Right atrium auricular region (tissue), 2 donors: Measurements from ENCODE around the gene ESR2. TPM values are rescaled to one million over a fixed set of nuclear protein-coding genes. Genes with fewer than 3 reads are reported as not detected.

Source experiments
- DNase-seq: peaks from one replicate; pipeline ENCODE4 v3.0.0-alpha.2; 2019; ENCODE audit warnings: low spot score
- H3K27ac ChIP-seq, 2 donors: fragments of 200-600 bp; sonication (generic); 1 replicate in 1 of 2; 2 replicates in 1 of 2; pipeline ENCODE4 v1.5.1; 2016 to 2019
- H3K27me3 ChIP-seq, 2 donors: fragments of 200-600 bp; sonication (generic); one replicate each; pipeline versions ENCODE4 v1.5.1 to v1.6.0; 2017 to 2019
- H3K36me3 ChIP-seq: fragments of 200-600 bp; sonication (generic); one replicate; pipeline ENCODE4 v1.5.1; 2016
- H3K4me1 ChIP-seq, 2 donors: fragments of 200-600 bp; sonication (generic); one replicate each; pipeline versions ENCODE4 v1.5.1 to v1.6.0; 2017 to 2019
- H3K4me3 ChIP-seq, 2 donors: fragments of 200-600 bp; sonication (generic); 1 replicate in 1 of 2; 2 replicates in 1 of 2; pipeline ENCODE4 v1.5.1; 2017 to 2019; ENCODE audit warnings: mild to moderate bottlenecking in 1 of 2, moderate library complexity in 1 of 2
- H3K9me3 ChIP-seq, 2 donors: fragments of 200-600 bp; sonication (generic); one replicate each; pipeline ENCODE4 v1.5.1; 2019
- total RNA-seq, 2 donors: library from RNA; depleted of rRNA; stranded (reverse); fragments of >200 nt; gene quantifications; one replicate each; pipeline ENCODE4 v1.1.0, GENCODE V29; 2016
- TF ChIP-seq, protein P1 (sequence below), 2 donors: fragments of 200-600 bp; sonication (generic); IDR thresholded peaks; one replicate each; pipeline ENCODE4 v1.5.1; 2019; ENCODE audit warnings: antibody characterized with exemption in 2 of 2

The ESR2 gene
- total RNA-seq, 2 donors from 2014 or later = 0.20 to 0.30 TPM

GRCh38 chr14:64110802-64111201, 183.4 kb downstream of the ESR2 start:
- Histone ChIP-seq H3K27ac (no peak overlapping the region), H3K4me3 (no peak overlapping the region), H3K9me3 (no peaks in the 10 kb centered on the region), H3K36me3 (peaks cover 21% of the 10 kb centered on the region), H3K4me1 (peaks cover 0 to 6% of the 10 kb centered on the region in 2 donors), H3K27me3 (no peaks in the 10 kb centered on the region)
- DNase-seq = no peak
- TF ChIP-seq, protein P1, sequence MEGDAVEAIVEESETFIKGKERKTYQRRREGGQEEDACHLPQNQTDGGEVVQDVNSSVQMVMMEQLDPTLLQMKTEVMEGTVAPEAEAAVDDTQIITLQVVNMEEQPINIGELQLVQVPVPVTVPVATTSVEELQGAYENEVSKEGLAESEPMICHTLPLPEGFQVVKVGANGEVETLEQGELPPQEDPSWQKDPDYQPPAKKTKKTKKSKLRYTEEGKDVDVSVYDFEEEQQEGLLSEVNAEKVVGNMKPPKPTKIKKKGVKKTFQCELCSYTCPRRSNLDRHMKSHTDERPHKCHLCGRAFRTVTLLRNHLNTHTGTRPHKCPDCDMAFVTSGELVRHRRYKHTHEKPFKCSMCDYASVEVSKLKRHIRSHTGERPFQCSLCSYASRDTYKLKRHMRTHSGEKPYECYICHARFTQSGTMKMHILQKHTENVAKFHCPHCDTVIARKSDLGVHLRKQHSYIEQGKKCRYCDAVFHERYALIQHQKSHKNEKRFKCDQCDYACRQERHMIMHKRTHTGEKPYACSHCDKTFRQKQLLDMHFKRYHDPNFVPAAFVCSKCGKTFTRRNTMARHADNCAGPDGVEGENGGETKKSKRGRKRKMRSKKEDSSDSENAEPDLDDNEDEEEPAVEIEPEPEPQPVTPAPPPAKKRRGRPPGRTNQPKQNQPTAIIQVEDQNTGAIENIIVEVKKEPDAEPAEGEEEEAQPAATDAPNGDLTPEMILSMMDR (IDR thresholded peaks at IDR 0.05) = no peak

GRCh38 chr14:64109819-64110554, 184.2 kb downstream of the ESR2 start:
- peaks cover 26% of the 10 kb centered on the region for H3K36me3 ChIP-seq

DNA sequence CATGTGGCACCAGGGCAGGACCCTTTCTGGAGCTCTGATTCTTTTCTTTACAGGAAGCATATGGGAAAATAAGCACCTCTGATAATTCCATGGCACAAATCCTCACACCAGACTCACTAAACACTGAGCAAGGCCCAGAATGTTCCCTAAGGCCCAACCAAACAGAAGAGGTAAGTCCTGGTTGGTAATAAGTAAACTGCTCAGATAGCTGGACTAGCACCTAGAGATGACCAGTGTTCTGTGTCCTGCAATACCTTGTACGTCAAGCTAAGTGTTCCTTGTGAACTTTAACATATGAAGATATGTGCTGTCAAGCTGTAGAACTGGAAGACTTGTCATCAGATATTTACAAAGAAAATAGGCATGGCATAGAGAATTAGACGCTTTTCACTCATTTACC, 186.7 kb downstream of the ESR2 start:
- no peak overlapping the region for H3K27ac ChIP-seq
- no peaks in the 10 kb centered on the region for H3K9me3 ChIP-seq
- no peaks in the 10 kb centered on the region for H3K27me3 ChIP-seq
- no peaks in the 10 kb centered on the region for H3K4me1 ChIP-seq
- no peak for DNase-seq
- H3K4me3 ChIP-seq = no peak overlapping the region
- peaks cover 26% of the 10 kb centered on the region for H3K36me3 ChIP-seq
- TF ChIP-seq, protein P1 (IDR thresholded peaks at IDR 0.05) = no peak

More at GRCh38 chr14:64109819-64110554, 184.2 kb downstream of the ESR2 start:
- H3K27ac ChIP-seq = no peak overlapping the region
- H3K9me3 ChIP-seq = no peaks in the 10 kb centered on the region
- peaks cover 0 to 6% of the 10 kb centered on the region in 2 donors for H3K4me1 ChIP-seq
- no peak overlapping the region for H3K4me3 ChIP-seq
- no peak for DNase-seq
- no peaks in the 10 kb centered on the region for H3K27me3 ChIP-seq
- TF ChIP-seq, protein P1 (IDR thresholded peaks at IDR 0.05) = no peak

DNA sequence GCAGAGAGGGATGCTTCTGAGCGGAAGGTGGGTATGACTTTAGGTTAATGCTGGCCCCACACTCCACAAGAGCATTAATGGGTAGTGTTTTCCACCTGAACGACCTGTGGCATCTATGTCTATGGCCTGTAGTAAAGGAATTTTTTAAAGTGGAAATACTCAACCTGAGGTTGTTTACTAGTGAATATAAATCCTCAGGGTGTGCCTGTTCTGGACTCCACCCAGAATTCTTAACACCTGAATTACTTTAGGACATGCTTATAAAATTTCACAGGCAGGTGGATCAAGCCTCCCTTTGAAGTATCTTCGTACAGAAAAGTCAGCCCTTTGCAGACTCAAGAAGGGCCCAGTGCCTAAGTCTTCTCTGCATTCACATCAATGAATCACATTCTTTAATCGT, 196.1 kb downstream of the ESR2 start:
- TF ChIP-seq, protein P1 (IDR thresholded peaks at IDR 0.05) = no peak
- H3K36me3 ChIP-seq = peaks cover 27% of the 10 kb centered on the region
- H3K27me3 ChIP-seq = no peaks in the 10 kb centered on the region
- DNase-seq = no peak
- no peak overlapping the region for H3K4me3 ChIP-seq
- H3K4me1 ChIP-seq = no peaks in the 10 kb centered on the region
- H3K27ac ChIP-seq = no peak overlapping the region
- H3K9me3 ChIP-seq = no peaks in the 10 kb centered on the region

DNA sequence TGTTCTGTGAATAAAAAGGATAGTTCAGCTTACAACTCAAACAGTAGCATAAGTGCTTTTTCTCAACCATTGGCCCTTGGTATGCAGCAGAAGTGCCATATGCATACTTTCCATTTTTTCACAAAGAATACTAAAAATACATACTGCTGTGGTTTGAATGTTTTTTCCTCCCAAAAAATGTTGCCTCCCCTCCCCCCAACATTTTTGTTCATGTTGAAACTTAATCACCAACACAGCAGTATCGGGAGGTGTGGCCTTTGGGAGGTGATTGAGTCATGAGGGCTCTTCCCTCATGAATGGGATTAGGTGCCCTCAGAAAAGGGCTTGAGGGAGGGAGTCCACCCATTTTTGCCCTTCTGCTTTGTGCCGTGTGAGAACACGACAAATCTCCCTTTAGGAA, 198.6 kb downstream of the ESR2 start:
- no peak overlapping the region for H3K4me3 ChIP-seq
- no peaks in the 10 kb centered on the region for H3K27me3 ChIP-seq
- no peak for DNase-seq
- no peaks in the 10 kb centered on the region for H3K9me3 ChIP-seq
- H3K36me3 ChIP-seq = peaks cover 35% of the 10 kb centered on the region
- TF ChIP-seq, protein P1 (IDR thresholded peaks at IDR 0.05) = no peak
- H3K27ac ChIP-seq = no peak overlapping the region
- H3K4me1 ChIP-seq = no peaks in the 10 kb centered on the region

- H3K9me3 ChIP-seq = no peaks in the 10 kb centered on the region
- no peaks in the 10 kb centered on the region for H3K27me3 ChIP-seq
- H3K27ac ChIP-seq = no peak overlapping the region
- no peaks in the 10 kb centered on the region for H3K4me1 ChIP-seq
- no peak for DNase-seq
- H3K36me3 ChIP-seq = peaks cover 24% of the 10 kb centered on the region
- TF ChIP-seq, protein P1 (IDR thresholded peaks at IDR 0.05) = no peak
- no peak overlapping the region for H3K4me3 ChIP-seq
Measured at GRCh38 chr14:64092940-64093339, 201.2 kb downstream of the ESR2 start.
